HG03457 (cell line): ENCODE results near the gene FAM47B.

Experiments
- ATAC-seq: cut with Tn5 transposase; IDR thresholded peaks from one replicate; pipeline ENCODE4 v1.9.1; 2021; ENCODE audit warnings: moderate number of reproducible peaks; ENCODE audit not compliant: unreplicated experiment

The FAM47B gene

GRCh38 chrX:34942496-34942895 lies at the start of gene FAM47B:
Gene FAM47B, plus strand, starts transcription at chrX:34942796. Its CDS starts 36 bp downstream, at chrX:34942832.
- ATAC-seq = no peak

- ATAC-seq = no peak
Observed at GRCh38 chrX:34893741-34894140, 48.9 kb upstream of the FAM47B start.

- ATAC-seq = no peak
Observed at GRCh38 chrX:34900691-34901090, 41.9 kb upstream of the FAM47B start.

- ATAC-seq = no peak
Observed at GRCh38 chrX:34901761-34902160, 40.8 kb upstream of the FAM47B start.

GRCh38 chrX:34903316-34903715 lies 39.3 kb upstream of the FAM47B start:
- no peak for ATAC-seq

- no peak for ATAC-seq
Observed at GRCh38 chrX:34909151-34909550, 33.4 kb upstream of the FAM47B start.

- no peak for ATAC-seq
Observed at GRCh38 chrX:34915463-34916225, 27.0 kb upstream of the FAM47B start.

- ATAC-seq = no peak
Observed at GRCh38 chrX:34917146-34917545, 25.4 kb upstream of the FAM47B start.

- no peak for ATAC-seq
Observed at GRCh38 chrX:34918091-34918736, 24.4 kb upstream of the FAM47B start.

- ATAC-seq = no peak
Observed at GRCh38 chrX:34918856-34919255, 23.7 kb upstream of the FAM47B start.

GRCh38 chrX:34927866-34928265 lies 14.7 kb upstream of the FAM47B start:
- no peak for ATAC-seq

GRCh38 chrX:34943235-34943634 lies 639 bp downstream of the FAM47B start:
- ATAC-seq = no peak

- no peak for ATAC-seq
Observed at GRCh38 chrX:34956916-34957315, 14.3 kb downstream of the FAM47B start.

- no peak for ATAC-seq
Observed at GRCh38 chrX:34961662-34962061, 19.1 kb downstream of the FAM47B start.

- ATAC-seq = no peak
Observed at GRCh38 chrX:34972206-34972605, 29.6 kb downstream of the FAM47B start.

GRCh38 chrX:34978171-34978570 lies 35.6 kb downstream of the FAM47B start:
- no peak for ATAC-seq

GRCh38 chrX:34987646-34988045 lies 45.0 kb downstream of the FAM47B start:
- no peak for ATAC-seq
